Measurements from ENCODE around the gene CNKSR3. TPM values are rescaled to one million over a fixed set of nuclear protein-coding genes. Genes with fewer than 3 reads are reported as not detected.

CNKSR3 gene
- total and polyA plus RNA-seq, 5 experiments from 2014 or later, result 0.01 TPM; not detected in 4

- H3K9me3 Mint-ChIP-seq, result peaks cover 0 to 2% (median 0%) of the 10 kb centered on the region in 9 donors
- POLR2A ChIA-PET, result no interaction called here
- peaks cover 4 to 15% (median 11%) of the 10 kb centered on the region in 4 donors for H3K4me1 Mint-ChIP-seq
- no peak overlapping the region for H3K4me3 Mint-ChIP-seq
- H3K27ac Mint-ChIP-seq, result no peak overlapping the region
- H3K36me3 Mint-ChIP-seq, result no peaks in the 10 kb centered on the region
- DNase-seq, result no peak
- peaks cover 22 to 64% (median 32%) of the 10 kb centered on the region in 5 donors for H3K27me3 Mint-ChIP-seq
- ATAC-seq, result no peak
Observed at GRCh38 chr6:154506582-154506981, 3.9 kb downstream of the CNKSR3 start.

GRCh38 chr6:154506108-154506507 lies 4.4 kb downstream of the CNKSR3 start:
- POLR2A ChIA-PET, result no interaction called here
- Mint-ChIP-seq H3K4me1 (peaks cover 4 to 15% (median 11%) of the 10 kb centered on the region in 4 donors), H3K4me3 (no peak overlapping the region), H3K36me3 (no peaks in the 10 kb centered on the region), H3K27me3 (peaks cover 22 to 59% (median 32%) of the 10 kb centered on the region in 5 donors), H3K9me3 (peaks cover 0 to 3% (median 0%) of the 10 kb centered on the region in 9 donors), H3K27ac (no peak overlapping the region)
- DNase-seq, result no peak
- no peak for ATAC-seq

GRCh38 chr6:154504865-154505449 lies 5.5 kb downstream of the CNKSR3 start:
- POLR2A ChIA-PET, result no interaction called here
- peaks cover 0 to 3% (median 0%) of the 10 kb centered on the region in 9 donors for H3K9me3 Mint-ChIP-seq
- no peak overlapping the region for H3K27ac Mint-ChIP-seq
- ATAC-seq (no peak), DNase-seq (no peak)
- peaks cover 4 to 13% (median 9%) of the 10 kb centered on the region in 4 donors for H3K4me1 Mint-ChIP-seq
- H3K36me3 Mint-ChIP-seq, result no peaks in the 10 kb centered on the region
- peaks cover 20 to 55% (median 29%) of the 10 kb centered on the region in 5 donors for H3K27me3 Mint-ChIP-seq
- no peak overlapping the region for H3K4me3 Mint-ChIP-seq

- ATAC-seq, result no peak
- no peak for DNase-seq
- peaks cover 3 to 7% (median 5%) of the 10 kb centered on the region in 4 donors for H3K4me1 Mint-ChIP-seq
Observed at GRCh38 chr6:154504102-154504501, 6.4 kb downstream of the CNKSR3 start.

GRCh38 chr6:154503658-154504057 lies 6.8 kb downstream of the CNKSR3 start:
- Mint-ChIP-seq H3K27me3 (peaks cover 16 to 44% (median 22%) of the 10 kb centered on the region in 5 donors), H3K4me1 (peaks cover 1 to 3% (median 1%) of the 10 kb centered on the region in 4 donors), H3K36me3 (no peaks in the 10 kb centered on the region), H3K9me3 (peaks cover 0 to 3% (median 0%) of the 10 kb centered on the region in 9 donors), H3K27ac (no peak overlapping the region), H3K4me3 (no peak overlapping the region)
- POLR2A ChIA-PET, result no interaction called here
- DNase-seq, result no peak
- ATAC-seq, result no peak

More at GRCh38 chr6:154504102-154504501, 6.4 kb downstream of the CNKSR3 start:
- Mint-ChIP-seq H3K36me3 (no peaks in the 10 kb centered on the region), H3K9me3 (peaks cover 0 to 3% (median 0%) of the 10 kb centered on the region in 9 donors), H3K4me3 (no peak overlapping the region), H3K27ac (no peak overlapping the region), H3K27me3 (peaks cover 20 to 49% (median 26%) of the 10 kb centered on the region in 5 donors)
- POLR2A ChIA-PET, result no interaction called here

- ATAC-seq (no peak), DNase-seq (no peak)
- Mint-ChIP-seq H3K27ac (peak overlapping the region in 1 of 10 donors; percentile 2), H3K4me3 (no peak overlapping the region), H3K9me3 (peaks cover 0 to 3% (median 0%) of the 10 kb centered on the region in 9 donors), H3K27me3 (peaks cover 11 to 33% (median 14%) of the 10 kb centered on the region in 5 donors), H3K36me3 (no peaks in the 10 kb centered on the region), H3K4me1 (peaks cover 0 to 1% (median 0%) of the 10 kb centered on the region in 4 donors)
- POLR2A ChIA-PET, result no interaction called here
Observed at GRCh38 chr6:154502553-154502952, 7.9 kb downstream of the CNKSR3 start.

- H3K36me3 Mint-ChIP-seq, result no peaks in the 10 kb centered on the region
- H3K9me3 Mint-ChIP-seq, result peaks cover 0 to 3% (median 0%) of the 10 kb centered on the region in 9 donors
- no peak overlapping the region for H3K4me3 Mint-ChIP-seq
- no peak for DNase-seq
- peaks cover 0 to 1% (median 0%) of the 10 kb centered on the region in 4 donors for H3K4me1 Mint-ChIP-seq
- H3K27ac Mint-ChIP-seq, result no peak overlapping the region
- no peak for ATAC-seq
- POLR2A ChIA-PET, result no interaction called here
- H3K27me3 Mint-ChIP-seq, result peaks cover 4 to 25% (median 11%) of the 10 kb centered on the region in 5 donors
Observed at GRCh38 chr6:154501578-154501868, 9.0 kb downstream of the CNKSR3 start.

GRCh38 chr6:154500769-154501577 lies 9.5 kb downstream of the CNKSR3 start:
- H3K27me3 Mint-ChIP-seq, result peaks cover 2 to 20% (median 9%) of the 10 kb centered on the region in 5 donors
- no peaks in the 10 kb centered on the region for H3K36me3 Mint-ChIP-seq
- H3K4me1 Mint-ChIP-seq, result peaks cover 0 to 1% (median 0%) of the 10 kb centered on the region in 4 donors
- H3K4me3 Mint-ChIP-seq, result no peak overlapping the region
- H3K9me3 Mint-ChIP-seq, result peaks cover 0 to 3% (median 0%) of the 10 kb centered on the region in 9 donors
- no peak overlapping the region for H3K27ac Mint-ChIP-seq
- POLR2A ChIA-PET, result no interaction called here
- DNase-seq (no peak), ATAC-seq (no peak)

GRCh38 chr6:154499855-154500589 lies 10.5 kb downstream of the CNKSR3 start:
- Mint-ChIP-seq H3K27me3 (peaks cover 0 to 14% (median 6%) of the 10 kb centered on the region in 5 donors), H3K27ac (no peak overlapping the region), H3K4me3 (no peak overlapping the region), H3K4me1 (peaks cover 0 to 1% (median 0%) of the 10 kb centered on the region in 4 donors), H3K36me3 (no peaks in the 10 kb centered on the region), H3K9me3 (peaks cover 0 to 3% (median 0%) of the 10 kb centered on the region in 9 donors)
- DNase-seq, result no peak
- ATAC-seq, result no peak
- POLR2A ChIA-PET, result no interaction called here

GRCh38 chr6:154498340-154498934 lies 12.0 kb downstream of the CNKSR3 start:
- ATAC-seq, result no peak
- H3K9me3 Mint-ChIP-seq, result peaks cover 0 to 3% (median 0%) of the 10 kb centered on the region in 9 donors
- no peak overlapping the region for H3K4me3 Mint-ChIP-seq
- POLR2A ChIA-PET, result no interaction called here
- H3K4me1 Mint-ChIP-seq, result no peaks in the 10 kb centered on the region
- H3K36me3 Mint-ChIP-seq, result no peaks in the 10 kb centered on the region
- no peak overlapping the region for H3K27ac Mint-ChIP-seq
- DNase-seq, result no peak
- peaks cover 0 to 9% (median 3%) of the 10 kb centered on the region in 5 donors for H3K27me3 Mint-ChIP-seq

- DNase-seq, result no peak
- no peaks in the 10 kb centered on the region for H3K36me3 Mint-ChIP-seq
- no peak overlapping the region for H3K27ac Mint-ChIP-seq
- no peak for ATAC-seq
- POLR2A ChIA-PET, result no interaction called here
- H3K27me3 Mint-ChIP-seq, result peaks cover 0 to 4% (median 0%) of the 10 kb centered on the region in 5 donors
- H3K4me3 Mint-ChIP-seq, result no peak overlapping the region
- peaks cover 0 to 3% (median 0%) of the 10 kb centered on the region in 9 donors for H3K9me3 Mint-ChIP-seq
- H3K4me1 Mint-ChIP-seq, result no peaks in the 10 kb centered on the region
Observed at GRCh38 chr6:154496793-154497517, 13.5 kb downstream of the CNKSR3 start.

GRCh38 chr6:154496186-154496585 lies 14.3 kb downstream of the CNKSR3 start:
- ATAC-seq, result no peak
- no peaks in the 10 kb centered on the region for H3K4me1 Mint-ChIP-seq
- H3K4me3 Mint-ChIP-seq, result no peak overlapping the region
- peaks cover 0 to 4% (median 1%) of the 10 kb centered on the region in 5 donors for H3K27me3 Mint-ChIP-seq
- no peaks in the 10 kb centered on the region for H3K36me3 Mint-ChIP-seq
- H3K27ac Mint-ChIP-seq, result no peak overlapping the region
- H3K9me3 Mint-ChIP-seq, result no peaks in the 10 kb centered on the region
- no peak for DNase-seq
- POLR2A ChIA-PET, result no interaction called here

Measured in naive thymus-derived CD8-positive, alpha-beta T cell (primary cell).